CD8-positive, alpha-beta memory T cell (primary cell): ENCODE results near the gene AHRR. TPM values are rescaled to one million over a fixed set of nuclear protein-coding genes. Genes with fewer than 3 reads are reported as not detected.

Source experiments
- CTCF ChIA-PET: fragments of 350-600 bp; sonication (Branson Sonifier 250); formaldehyde crosslinking; loops from one replicate; lab custom pipeline; 2021; ENCODE audit warnings: antibody characterized with exemption; lab: Charles Lee
- POLR2A ChIA-PET: fragments of 350-600 bp; sonication (Branson Sonifier 250); formaldehyde crosslinking; loops from one replicate; lab custom pipeline; 2021; ENCODE audit warnings: antibody characterized with exemption; lab: Charles Lee
- DNase-seq, 5 donors: peaks; one replicate each; pipeline versions ENCODE4 v3.0.0 to v3.0.0-alpha.2; 2020 to 2022; ENCODE audit warnings: mixed read lengths in 1 of 5
- H3K27ac ChIP-seq: one replicate; pipeline ENCODE4 v1.7.0; 2013; ENCODE audit warnings: low read depth, mild to moderate bottlenecking, low read length, moderate library complexity
- H3K27me3 ChIP-seq: 2 replicates; pipeline ENCODE4 v1.7.0; 2013; ENCODE audit warnings: low read length, mild to moderate bottlenecking; ENCODE audit not compliant: insufficient read depth, poor library complexity, severe bottlenecking
- H3K36me3 ChIP-seq: 2 replicates; pipeline ENCODE4 v1.7.0; 2013; ENCODE audit warnings: mild to moderate bottlenecking, low read length, moderate library complexity; ENCODE audit not compliant: insufficient read depth
- H3K4me1 ChIP-seq: 2 replicates; pipeline ENCODE4 v1.7.0; 2013; ENCODE audit warnings: mild to moderate bottlenecking, low read length, moderate library complexity; ENCODE audit not compliant: insufficient read depth
- H3K4me3 ChIP-seq: 2 replicates; pipeline ENCODE4 v1.7.0; 2013; ENCODE audit warnings: mild to moderate bottlenecking, low read length
- H3K9me3 ChIP-seq: 2 replicates; pipeline ENCODE4 v1.7.0; 2013; ENCODE audit warnings: mild to moderate bottlenecking, low read length
- H3K27ac Mint-ChIP-seq, 8 donors: one replicate each; pipeline ENCODE4 v1.8.0; 2020 to 2021; ENCODE audit warnings: mixed read lengths in 8 of 8, mild to moderate bottlenecking in 6 of 8, inconsistent platforms in 3 of 8, moderate library complexity in 3 of 8
- H3K27me3 Mint-ChIP-seq, 2 donors: one replicate each; pipeline ENCODE4 v1.8.0; 2020 to 2021; ENCODE audit warnings: mixed read lengths in 2 of 2, mild to moderate bottlenecking in 1 of 2, moderate library complexity in 1 of 2
- H3K36me3 Mint-ChIP-seq, 3 donors: one replicate each; pipeline ENCODE4 v1.8.0; 2020 to 2021; ENCODE audit warnings: mixed read lengths in 3 of 3, inconsistent platforms in 1 of 3, mild to moderate bottlenecking in 1 of 3
- H3K4me1 Mint-ChIP-seq, 3 donors: one replicate each; pipeline ENCODE4 v1.8.0; 2020 to 2021; ENCODE audit warnings: mixed read lengths in 3 of 3, inconsistent platforms in 1 of 3, mild to moderate bottlenecking in 1 of 3
- H3K4me3 Mint-ChIP-seq, 7 donors: one replicate each; pipeline ENCODE4 v1.8.0; 2020 to 2021; ENCODE audit warnings: mixed read lengths in 7 of 7, mild to moderate bottlenecking in 6 of 7, moderate library complexity in 4 of 7, inconsistent platforms in 2 of 7
- H3K9me3 Mint-ChIP-seq, 5 donors: one replicate each; pipeline ENCODE4 v1.8.0; 2020 to 2022; ENCODE audit warnings: mixed read lengths in 5 of 5, mild to moderate bottlenecking in 3 of 5, moderate library complexity in 2 of 5, inconsistent platforms in 1 of 5
- polyA plus RNA-seq: library from polyadenylated mRNA; unstranded; fragments of 300-500 nt; fragmentation: Illumina TruSeq; gene quantifications from one replicate; pipeline ENCODE4 v1.2.3, GENCODE V29; 2021
- total RNA-seq, 2 experiments: library from RNA; stranded (reverse); gene quantifications; one replicate each; pipeline ENCODE4 v1.2.3, GENCODE V29; 2021

Gene AHRR
- total and polyA plus RNA-seq, 3 experiments from 2014 or later: 31.7 to 38.2 TPM; not detected in 1

GRCh38 chr5:313265-313664 is 8.2 kb upstream of the AHRR start:
- CTCF ChIA-PET: no interaction called here
- H3K27ac Mint-ChIP-seq: no peak overlapping the region
- Histone ChIP-seq H3K4me1 (no peaks in the 10 kb centered on the region), H3K36me3 (peaks cover 29% of the 10 kb centered on the region), H3K27me3 (no peaks in the 10 kb centered on the region), H3K27ac (no peak overlapping the region), H3K4me3 (no peak overlapping the region), H3K9me3 (no peaks in the 10 kb centered on the region)
- peaks cover 3 to 72% (median 13%) of the 10 kb centered on the region in 3 donors for H3K36me3 Mint-ChIP-seq
- H3K9me3 Mint-ChIP-seq: no peaks in the 10 kb centered on the region
- DNase-seq: no peak
- POLR2A ChIA-PET: no interaction called here
- H3K27me3 Mint-ChIP-seq: peaks cover 0 to under 1% of the 10 kb centered on the region in 2 donors
- peaks cover 2 to 20% (median 5%) of the 10 kb centered on the region in 3 donors for H3K4me1 Mint-ChIP-seq
- H3K4me3 Mint-ChIP-seq: no peak overlapping the region

GRCh38 chr5:313806-314376 is 7.6 kb upstream of the AHRR start:
- peaks cover 3 to 66% (median 10%) of the 10 kb centered on the region in 3 donors for H3K36me3 Mint-ChIP-seq

GRCh38 chr5:314676-315487 is 6.6 kb upstream of the AHRR start:
- H3K4me1 ChIP-seq: no peaks in the 10 kb centered on the region
- peaks cover 2 to 20% (median 5%) of the 10 kb centered on the region in 3 donors for H3K4me1 Mint-ChIP-seq
- no peaks in the 10 kb centered on the region for H3K9me3 Mint-ChIP-seq
- no peak for DNase-seq
- peaks cover 6 to 10% of the 10 kb centered on the region in 2 donors for H3K27me3 Mint-ChIP-seq
- no peak overlapping the region for H3K4me3 ChIP-seq
- H3K27ac ChIP-seq: no peak overlapping the region
- no peaks in the 10 kb centered on the region for H3K9me3 ChIP-seq
- H3K36me3 Mint-ChIP-seq: peaks cover 3 to 60% (median 10%) of the 10 kb centered on the region in 3 donors
- ChIA-PET POLR2A (no interaction called here), CTCF (no interaction called here)
- H3K36me3 ChIP-seq: peaks cover 23% of the 10 kb centered on the region
- H3K27me3 ChIP-seq: peaks cover 4% of the 10 kb centered on the region
- no peak overlapping the region for H3K27ac Mint-ChIP-seq
- no peak overlapping the region for H3K4me3 Mint-ChIP-seq

More at GRCh38 chr5:313806-314376, 7.6 kb upstream of the AHRR start:
- no peak overlapping the region for H3K27ac Mint-ChIP-seq
- Histone ChIP-seq H3K27ac (no peak overlapping the region), H3K9me3 (no peaks in the 10 kb centered on the region), H3K36me3 (peaks cover 24% of the 10 kb centered on the region), H3K4me1 (no peaks in the 10 kb centered on the region), H3K27me3 (no peaks in the 10 kb centered on the region), H3K4me3 (no peak overlapping the region)
- peaks cover 0 to 2% of the 10 kb centered on the region in 2 donors for H3K27me3 Mint-ChIP-seq
- ChIA-PET CTCF (no interaction called here), POLR2A (no interaction called here)
- DNase-seq: no peak
- H3K4me3 Mint-ChIP-seq: no peak overlapping the region
- no peaks in the 10 kb centered on the region for H3K9me3 Mint-ChIP-seq
- H3K4me1 Mint-ChIP-seq: peaks cover 2 to 20% (median 5%) of the 10 kb centered on the region in 3 donors

GRCh38 chr5:315488-316209 is 5.9 kb upstream of the AHRR start:
- peaks cover 4% of the 10 kb centered on the region for H3K27me3 ChIP-seq
- CTCF ChIA-PET: interaction anchor here (2.3 kb wide), 1 partner anchor 116 kb away, joined by 23 read pairs; no protein-coding TSS in a partner anchor
- no peak overlapping the region for H3K4me3 Mint-ChIP-seq
- H3K4me1 ChIP-seq: no peaks in the 10 kb centered on the region
- H3K9me3 ChIP-seq: no peaks in the 10 kb centered on the region
- no peak for DNase-seq
- peaks cover 5 to 25% (median 5%) of the 10 kb centered on the region in 3 donors for H3K4me1 Mint-ChIP-seq
- H3K36me3 ChIP-seq: peaks cover 16% of the 10 kb centered on the region
- H3K27ac ChIP-seq: no peak overlapping the region
- H3K36me3 Mint-ChIP-seq: peaks cover 3 to 53% (median 10%) of the 10 kb centered on the region in 3 donors
- POLR2A ChIA-PET: no interaction called here
- H3K4me3 ChIP-seq: no peak overlapping the region
- no peak overlapping the region for H3K27ac Mint-ChIP-seq
- H3K9me3 Mint-ChIP-seq: no peaks in the 10 kb centered on the region
- H3K27me3 Mint-ChIP-seq: peaks cover 10 to 16% of the 10 kb centered on the region in 2 donors

- H3K36me3 Mint-ChIP-seq: peaks cover 3 to 45% (median 10%) of the 10 kb centered on the region in 3 donors
- no peak overlapping the region for H3K4me3 Mint-ChIP-seq
- Histone ChIP-seq H3K4me3 (no peak overlapping the region), H3K9me3 (no peaks in the 10 kb centered on the region), H3K4me1 (no peaks in the 10 kb centered on the region), H3K36me3 (peaks cover 14% of the 10 kb centered on the region), H3K27me3 (peaks cover 4% of the 10 kb centered on the region), H3K27ac (no peak overlapping the region)
- ChIA-PET POLR2A (interaction anchor here (0.7 kb wide), 1 partner anchor 8 kb away, joined by 3 read pairs; no protein-coding TSS in a partner anchor), CTCF (interaction anchor here (0.9 to 2.3 kb wide), 11 partner anchors 10 to 121 kb away, joined by 3 to 23 read pairs (median 4); no protein-coding TSS in a partner anchor)
- H3K4me1 Mint-ChIP-seq: peaks cover 2 to 23% (median 5%) of the 10 kb centered on the region in 3 donors
- no peak for DNase-seq
- no peaks in the 10 kb centered on the region for H3K9me3 Mint-ChIP-seq
- peak overlapping the region in 2 of 8 donors; percentile 8 to 40 for H3K27ac Mint-ChIP-seq
- H3K27me3 Mint-ChIP-seq: peaks cover 12 to 17% of the 10 kb centered on the region in 2 donors
Measured at GRCh38 chr5:316210-317085, 5.1 kb upstream of the AHRR start.

- POLR2A ChIA-PET: interaction anchor here (0.7 kb wide), 1 partner anchor 9 kb away, joined by 3 read pairs; no protein-coding TSS in a partner anchor
Measured at GRCh38 chr5:317086-317811, 4.3 kb upstream of the AHRR start.

More at GRCh38 chr5:317086-317811, 4.3 kb upstream of the AHRR start:
- no peak overlapping the region for H3K4me3 ChIP-seq
- no peaks in the 10 kb centered on the region for H3K4me1 ChIP-seq
- H3K27me3 ChIP-seq: peaks cover 4% of the 10 kb centered on the region
- CTCF ChIA-PET: interaction anchor here (0.9 to 2.3 kb wide), 11 partner anchors 11 to 120 kb away, joined by 3 to 23 read pairs (median 4); no protein-coding TSS in a partner anchor
- Mint-ChIP-seq H3K4me3 (no peak overlapping the region), H3K9me3 (no peaks in the 10 kb centered on the region), H3K27me3 (peaks cover 12 to 17% of the 10 kb centered on the region in 2 donors), H3K4me1 (peaks cover 2 to 22% (median 5%) of the 10 kb centered on the region in 3 donors), H3K27ac (peak overlapping the region in 1 of 8 donors; percentile 77), H3K36me3 (peaks cover 3 to 39% (median 10%) of the 10 kb centered on the region in 3 donors)
- H3K9me3 ChIP-seq: no peaks in the 10 kb centered on the region
- no peak overlapping the region for H3K27ac ChIP-seq
- DNase-seq: peak in 1 of 5 donors; percentile 61
- H3K36me3 ChIP-seq: peaks cover 14% of the 10 kb centered on the region
